HG03457 (cell line): ENCODE results near the gene CD9.
"Not testable (repeated sequence)": the region's sequence is repeated elsewhere in the genome, so short reads cannot be mapped to it uniquely, and the experiment has no call there.

Experiments
- ATAC-seq: cut with Tn5 transposase; IDR thresholded peaks from one replicate; pipeline ENCODE4 v1.9.1; 2021; ENCODE audit warnings: moderate number of reproducible peaks; ENCODE audit not compliant: unreplicated experiment

The CD9 gene, protein sequence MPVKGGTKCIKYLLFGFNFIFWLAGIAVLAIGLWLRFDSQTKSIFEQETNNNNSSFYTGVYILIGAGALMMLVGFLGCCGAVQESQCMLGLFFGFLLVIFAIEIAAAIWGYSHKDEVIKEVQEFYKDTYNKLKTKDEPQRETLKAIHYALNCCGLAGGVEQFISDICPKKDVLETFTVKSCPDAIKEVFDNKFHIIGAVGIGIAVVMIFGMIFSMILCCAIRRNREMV

GRCh38 chr12:6200256-6201212 lies at the start of gene CD9:
Gene CD9 (plus strand): TSS chr12:6200400. CDS start chr12:6200500, 100 bp downstream.
- no peak for ATAC-seq

GRCh38 chr12:6154730-6155459 lies 45.3 kb upstream of the CD9 start:
- ATAC-seq = no peak

GRCh38 chr12:6157482-6157881 lies 42.7 kb upstream of the CD9 start:
- no peak for ATAC-seq

DNA sequence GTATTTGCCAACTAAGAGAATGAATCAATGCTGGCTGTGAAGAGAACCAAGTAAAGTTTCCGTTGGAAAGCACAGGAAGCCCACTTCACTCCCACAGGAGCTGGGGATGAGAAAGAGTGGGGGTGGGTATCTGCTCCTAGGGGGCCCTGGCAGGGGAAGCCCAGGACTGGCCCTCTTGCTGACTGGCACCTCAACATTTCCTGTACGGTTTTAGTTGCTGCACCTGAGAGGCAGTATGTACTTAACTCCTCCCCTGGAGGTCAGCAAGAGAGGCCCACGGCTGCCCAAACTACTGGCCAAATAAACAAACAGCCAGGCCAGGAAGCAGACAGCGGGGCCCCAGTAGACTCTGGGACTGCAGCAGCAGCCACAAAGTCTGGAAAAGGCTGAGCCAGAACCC lies 41.9 kb upstream of the CD9 start:
- no peak for ATAC-seq

- ATAC-seq = no peak
These were observed 41.5 kb upstream of the CD9 start for GRCh38 chr12:6158749-6159148.

- ATAC-seq = not testable (repeated sequence)
These were observed 40.8 kb upstream of the CD9 start for GRCh38 chr12:6159166-6160011.

GRCh38 chr12:6160049-6160649 lies 40.1 kb upstream of the CD9 start:
- not testable (repeated sequence) for ATAC-seq

- no peak for ATAC-seq
These were observed 38.9 kb upstream of the CD9 start for GRCh38 chr12:6161124-6161882.

DNA sequence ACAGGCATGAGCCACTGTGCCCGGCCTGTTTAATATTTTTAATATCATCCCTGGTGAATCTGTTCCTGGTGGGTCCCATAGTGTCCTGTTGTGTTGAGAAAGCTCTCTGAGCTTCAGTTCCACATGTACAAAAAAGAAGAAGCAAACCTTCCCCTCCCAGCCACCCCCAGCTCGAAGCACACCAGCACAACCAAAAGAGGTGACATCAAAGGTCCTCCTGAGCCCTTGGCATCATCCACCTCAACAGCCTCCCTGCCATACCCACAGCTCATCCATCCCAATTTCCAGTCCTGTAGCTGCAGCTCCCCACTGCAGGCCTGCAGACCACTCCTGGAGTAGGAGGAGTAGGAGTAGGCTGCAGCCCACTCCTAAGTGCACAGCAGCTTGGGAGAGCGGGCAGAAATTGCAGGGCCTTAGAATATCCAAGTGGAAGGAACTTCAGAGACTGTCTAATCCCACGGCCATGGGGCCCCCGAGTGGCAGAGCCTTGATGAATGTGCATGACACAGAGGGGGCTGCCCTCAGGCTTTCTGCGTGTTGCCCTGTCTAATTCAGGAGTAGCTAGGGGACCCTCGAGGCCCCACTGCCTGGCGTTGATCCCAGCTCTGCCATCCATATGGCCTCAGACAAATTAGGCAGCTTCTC lies 36.7 kb upstream of the CD9 start:
- no peak for ATAC-seq

DNA sequence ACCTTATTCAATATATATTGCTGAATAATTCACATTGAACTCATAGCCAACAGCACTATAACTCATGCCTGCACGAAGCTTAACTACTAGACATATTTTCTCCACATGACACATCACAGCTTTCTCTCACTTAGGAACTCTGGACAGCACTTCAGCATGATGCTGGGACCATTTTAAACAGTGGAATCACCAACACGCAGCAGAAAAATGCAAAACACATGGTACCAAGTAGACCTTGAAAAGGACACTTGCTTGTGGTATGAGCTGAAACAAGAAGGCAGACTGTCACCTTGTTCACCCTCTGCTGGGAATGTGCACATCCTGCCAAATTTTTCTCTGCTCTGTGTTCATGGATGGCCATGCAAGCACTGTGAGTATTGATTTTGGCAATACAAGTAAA lies 34.8 kb upstream of the CD9 start:
- ATAC-seq = no peak

- ATAC-seq = no peak
These were observed 33.4 kb upstream of the CD9 start for GRCh38 chr12:6166808-6167207.

DNA sequence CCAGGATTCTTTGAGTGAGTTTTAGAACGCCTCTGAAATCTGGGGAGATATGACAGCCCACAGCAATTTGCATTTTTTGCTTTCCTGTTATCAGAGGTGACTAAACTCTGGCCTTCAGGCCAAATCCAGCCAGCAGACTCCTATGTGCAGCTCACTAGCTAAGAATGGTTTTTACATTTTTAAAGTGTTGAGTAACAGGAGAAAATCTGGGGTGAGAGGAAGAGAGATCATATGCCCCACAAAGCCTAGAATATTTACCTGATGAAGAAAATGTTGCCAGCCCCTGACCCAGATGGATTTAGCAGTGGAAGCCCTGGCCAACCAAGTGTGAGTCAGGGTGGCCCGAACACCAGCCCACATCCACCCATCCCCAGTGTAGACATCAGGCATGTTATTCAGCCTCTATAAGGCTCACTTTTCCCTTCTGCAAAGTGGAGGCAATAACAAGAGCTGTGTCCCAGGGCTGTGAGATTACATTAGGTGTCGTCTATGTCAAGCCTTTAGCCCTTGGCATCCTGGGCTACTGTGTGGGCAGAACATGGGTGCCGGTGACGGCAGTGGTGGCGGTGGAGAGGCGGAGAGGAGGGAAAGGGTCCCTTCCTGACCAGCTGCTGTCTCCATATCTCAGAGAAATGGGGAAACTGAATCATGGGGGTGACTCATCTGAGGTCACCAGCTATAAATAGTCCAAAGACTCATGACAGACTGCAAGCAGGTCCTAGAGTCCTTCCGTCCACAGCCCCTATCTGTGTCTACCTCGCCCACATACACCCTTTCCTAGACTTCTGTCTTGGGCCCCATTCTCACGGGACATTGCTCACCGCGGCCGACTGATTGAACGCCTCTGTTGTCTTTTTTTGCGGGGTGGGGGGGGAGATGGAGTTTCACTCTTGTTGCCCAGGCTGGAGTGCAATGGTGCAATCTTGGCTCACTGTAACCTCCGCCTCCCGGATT lies 32.6 kb upstream of the CD9 start:
- ATAC-seq = peak; percentile 66

DNA sequence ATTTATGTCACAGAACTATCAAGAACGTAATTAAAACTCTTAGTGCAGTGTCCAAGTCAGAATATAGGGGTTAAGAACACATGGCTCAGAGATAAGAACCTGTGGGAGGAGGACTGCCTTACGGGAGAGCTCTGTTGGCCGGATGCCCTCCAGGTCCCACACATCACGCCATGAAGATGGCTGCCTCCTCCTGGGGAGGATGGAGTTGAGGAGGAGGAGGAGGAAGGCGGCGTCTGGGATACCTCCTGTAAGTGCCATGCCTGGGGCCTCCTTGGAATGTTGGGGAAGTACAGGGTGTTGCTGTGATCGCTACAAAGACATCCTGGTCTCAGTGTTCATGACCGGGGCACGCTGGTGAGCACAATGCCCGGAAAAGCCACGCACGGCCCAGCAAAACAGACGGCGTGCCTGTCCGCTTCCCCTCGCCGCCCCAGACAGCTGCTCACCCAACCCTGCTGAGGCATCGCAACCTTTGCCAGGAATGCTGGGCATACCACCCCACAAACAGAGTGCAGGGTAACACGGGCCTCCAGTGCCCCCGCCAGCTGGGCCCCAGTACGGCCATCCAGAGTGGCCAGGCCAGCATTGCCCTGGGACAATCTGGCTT lies 28.7 kb upstream of the CD9 start:
- no peak for ATAC-seq

DNA sequence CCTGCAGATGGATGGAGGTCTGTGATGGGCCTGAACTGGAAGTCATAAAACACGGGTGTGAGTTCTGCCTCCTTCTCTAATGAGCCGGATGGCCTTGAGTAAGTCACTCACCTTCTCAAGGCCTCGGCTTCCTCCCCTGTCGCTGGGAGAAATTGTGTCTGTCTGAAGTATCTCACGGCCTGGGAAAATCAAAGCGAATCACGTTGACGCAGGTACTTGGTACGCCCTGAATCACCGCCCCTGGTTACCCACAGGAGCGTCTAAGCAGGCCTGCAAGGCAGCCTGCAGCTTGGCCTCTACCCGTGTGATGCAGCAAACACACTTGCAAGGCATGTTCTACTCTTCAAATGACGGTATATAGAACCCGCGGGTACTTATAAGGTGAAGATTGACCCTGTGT lies 28.1 kb upstream of the CD9 start:
- ATAC-seq = no peak

DNA sequence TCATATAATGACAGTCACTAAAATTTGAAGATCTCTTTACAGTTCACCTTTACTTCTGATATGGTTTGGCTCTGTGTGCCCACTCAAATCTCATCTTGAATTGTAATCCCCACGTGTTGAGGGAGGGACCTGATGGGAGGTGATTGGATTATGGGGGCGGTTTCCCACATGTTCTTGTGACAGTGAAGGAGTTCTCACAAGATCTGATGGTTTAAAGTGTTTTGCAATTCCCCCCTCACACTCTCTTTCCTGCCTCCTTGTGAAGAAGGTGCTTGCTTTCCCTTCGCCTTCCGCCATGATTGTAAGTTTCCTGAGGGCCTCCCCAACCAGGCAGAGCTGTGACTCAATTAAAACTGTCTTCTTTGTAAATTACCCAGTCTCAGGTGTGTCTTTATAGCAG lies 27.3 kb upstream of the CD9 start:
- ATAC-seq = no peak

DNA sequence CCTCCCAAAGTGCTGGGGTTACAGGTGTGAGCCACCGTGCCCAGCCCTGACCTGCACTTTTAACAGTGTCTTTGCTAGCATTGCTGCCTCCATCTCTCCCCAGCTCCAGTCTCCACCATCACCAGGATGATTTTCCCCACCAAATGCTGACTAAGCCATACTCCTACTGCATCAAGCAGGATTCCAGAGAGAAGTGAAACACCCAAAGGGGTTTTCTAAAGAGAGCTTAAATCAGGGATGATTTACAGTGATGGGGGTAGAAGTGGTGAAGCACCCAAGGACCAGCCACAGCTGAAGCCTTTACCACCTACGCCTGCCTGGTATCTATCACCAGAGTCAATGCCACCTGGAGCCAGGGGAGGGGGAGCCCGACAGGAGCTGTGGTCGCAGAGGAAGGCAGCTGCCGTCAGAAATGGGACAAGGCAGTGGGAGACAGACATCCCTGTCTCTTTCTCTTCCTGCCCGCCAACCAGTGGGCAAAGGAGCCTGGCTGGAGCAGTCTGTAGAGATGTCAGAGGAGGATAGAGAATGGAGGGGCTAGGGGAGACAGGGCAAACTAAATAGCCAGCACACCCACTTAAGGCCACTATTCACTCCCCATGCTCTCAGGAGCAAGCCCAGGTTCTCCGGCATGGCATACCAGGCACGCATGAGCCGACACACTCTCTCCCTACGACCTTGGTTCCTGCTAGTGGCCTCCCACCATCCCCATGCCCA lies 22.4 kb upstream of the CD9 start:
- ATAC-seq = no peak
